ENCODE results near the gene PERCC1.
"Not testable (repeated sequence)": the region's sequence is repeated elsewhere in the genome, so short reads cannot be mapped to it uniquely, and the experiment has no call there.

PERCC1 gene

DNA sequence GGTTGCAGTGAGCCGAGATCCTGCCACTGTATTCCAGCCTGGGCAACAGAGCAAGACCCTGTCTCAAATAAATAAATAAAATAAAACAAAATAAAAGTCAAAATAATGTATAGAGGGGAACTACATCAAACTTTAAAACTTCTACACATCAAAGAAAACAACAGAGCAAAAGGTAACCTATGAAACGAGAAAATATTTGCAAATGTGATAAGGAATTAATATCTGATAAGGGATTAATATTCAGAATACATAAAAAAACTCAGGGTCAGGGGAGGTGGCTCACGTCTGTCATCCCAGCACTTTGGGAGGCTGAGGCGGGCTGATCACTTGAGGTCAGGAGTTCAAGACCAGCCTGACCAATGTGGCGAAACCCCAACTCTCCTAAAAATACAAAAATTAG, 38.3 kb downstream of the PERCC1 start:
- DNase-seq (ENCODE audit: low read depth, low spot score), result not testable (repeated sequence)

DNA sequence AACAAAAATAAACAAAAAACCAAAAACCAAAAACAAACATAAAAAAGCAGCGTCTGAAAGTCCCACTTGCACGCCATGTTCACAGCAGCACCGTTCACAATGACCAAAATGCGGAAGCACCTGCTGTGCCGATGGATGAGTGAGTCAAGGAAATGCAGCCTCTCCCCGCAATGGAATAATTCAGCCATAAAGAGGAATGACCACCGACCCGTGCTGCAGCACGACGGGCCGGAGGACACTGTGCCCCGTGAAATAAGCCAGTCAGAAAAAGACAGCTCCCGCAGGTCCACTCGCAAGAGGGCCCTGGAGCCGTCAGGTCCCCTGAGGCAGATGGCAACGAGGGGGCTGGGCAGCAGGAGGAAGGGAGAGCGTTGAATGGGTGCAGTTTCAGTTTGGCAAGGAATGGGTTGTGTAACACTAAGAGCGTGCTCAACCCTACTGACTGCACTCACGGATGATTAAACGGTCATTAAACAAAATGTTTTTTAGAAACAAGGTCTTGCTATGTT, 38.9 kb downstream of the PERCC1 start:
- DNase-seq (ENCODE audit: low read depth, low spot score), result no peak

DNA sequence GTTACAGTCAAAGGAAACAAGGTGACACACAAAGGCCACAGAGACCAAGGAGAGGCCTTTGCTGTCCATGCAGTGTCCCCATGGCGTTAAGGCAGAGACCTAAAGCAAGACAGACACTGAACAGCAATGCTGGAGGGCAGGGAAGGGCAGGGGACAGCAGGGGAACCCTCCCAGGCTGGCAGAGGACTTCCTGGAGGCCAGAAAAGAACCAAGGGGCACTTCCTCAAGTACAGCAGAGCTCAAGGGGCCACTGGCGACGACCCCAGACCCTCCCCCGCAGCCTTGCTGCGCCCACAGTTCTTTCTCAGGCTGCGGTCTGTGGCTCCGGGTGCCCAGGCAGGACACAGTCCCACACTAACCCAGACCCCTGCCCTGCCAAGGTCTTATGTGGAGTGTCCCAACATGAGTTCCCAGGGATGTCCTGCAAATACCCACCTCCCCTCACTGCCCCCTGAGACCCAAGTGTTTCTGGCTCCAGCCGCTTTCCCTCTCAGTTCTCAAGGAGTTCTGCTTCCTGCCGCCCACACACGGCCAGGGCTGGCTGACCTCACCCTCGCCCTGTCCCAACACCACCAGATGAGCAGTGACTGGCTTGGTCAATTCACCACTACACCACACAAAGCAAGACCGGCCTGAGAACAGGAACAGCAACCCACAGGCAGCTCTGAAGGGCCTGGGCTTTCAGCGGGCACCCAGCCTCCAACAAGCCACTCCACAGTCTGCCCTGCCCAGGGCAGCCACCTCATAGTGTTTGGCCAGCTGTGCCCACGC, 39.8 kb downstream of the PERCC1 start:
- no peak for DNase-seq (ENCODE audit: low read depth, low spot score)

DNA sequence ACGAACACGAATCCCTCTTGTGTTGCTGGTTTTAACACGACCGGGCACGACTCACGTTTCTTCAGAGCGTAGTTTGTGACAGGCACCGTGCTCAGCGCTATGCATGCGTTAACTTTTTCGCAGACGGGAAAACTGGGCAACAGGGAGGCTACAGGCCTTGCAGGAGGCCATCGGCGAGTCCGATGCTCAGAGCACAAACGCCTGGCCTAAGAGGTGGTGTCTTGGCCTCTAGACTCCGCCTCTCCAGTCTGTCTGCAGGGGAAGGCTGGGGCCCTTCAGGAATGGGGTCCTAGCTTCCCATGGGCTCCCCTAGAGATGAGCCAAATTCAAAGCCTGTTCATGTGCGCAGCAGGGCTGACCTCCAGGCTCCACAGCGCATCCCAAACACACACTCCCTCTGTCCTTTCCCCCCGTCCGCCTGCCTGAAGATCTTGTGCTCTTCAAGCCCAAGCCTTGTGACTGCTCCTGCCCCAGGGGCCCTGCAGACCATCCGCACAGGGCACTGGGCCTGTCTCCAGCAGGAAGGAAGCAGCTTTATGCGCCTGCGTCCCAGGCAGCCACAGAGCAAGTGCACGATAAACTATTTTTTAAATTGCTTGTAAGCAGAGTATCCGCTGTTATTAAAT, 40.8 kb downstream of the PERCC1 start:
- no peak for DNase-seq (ENCODE audit: low read depth, low spot score)

DNA sequence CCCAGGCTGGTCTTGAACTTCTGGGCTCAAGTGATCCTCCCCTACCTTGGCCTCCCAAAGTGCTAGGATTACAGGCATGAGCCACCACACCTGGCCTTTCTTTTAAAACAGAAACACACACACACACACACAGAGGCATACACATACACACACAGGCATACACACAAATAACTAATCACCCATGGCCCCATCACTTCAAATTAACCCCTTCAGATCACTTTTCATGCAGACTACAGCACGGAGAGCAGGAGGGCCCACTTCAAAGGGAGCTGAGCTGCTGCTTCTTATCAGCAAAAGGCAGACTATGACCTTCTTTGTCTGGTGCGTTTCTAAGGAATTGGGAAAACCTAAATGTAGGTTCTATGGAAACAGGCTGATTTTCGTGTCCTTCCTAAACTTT, 42.1 kb downstream of the PERCC1 start:
- DNase-seq (ENCODE audit: low read depth, low spot score), result no peak

DNA sequence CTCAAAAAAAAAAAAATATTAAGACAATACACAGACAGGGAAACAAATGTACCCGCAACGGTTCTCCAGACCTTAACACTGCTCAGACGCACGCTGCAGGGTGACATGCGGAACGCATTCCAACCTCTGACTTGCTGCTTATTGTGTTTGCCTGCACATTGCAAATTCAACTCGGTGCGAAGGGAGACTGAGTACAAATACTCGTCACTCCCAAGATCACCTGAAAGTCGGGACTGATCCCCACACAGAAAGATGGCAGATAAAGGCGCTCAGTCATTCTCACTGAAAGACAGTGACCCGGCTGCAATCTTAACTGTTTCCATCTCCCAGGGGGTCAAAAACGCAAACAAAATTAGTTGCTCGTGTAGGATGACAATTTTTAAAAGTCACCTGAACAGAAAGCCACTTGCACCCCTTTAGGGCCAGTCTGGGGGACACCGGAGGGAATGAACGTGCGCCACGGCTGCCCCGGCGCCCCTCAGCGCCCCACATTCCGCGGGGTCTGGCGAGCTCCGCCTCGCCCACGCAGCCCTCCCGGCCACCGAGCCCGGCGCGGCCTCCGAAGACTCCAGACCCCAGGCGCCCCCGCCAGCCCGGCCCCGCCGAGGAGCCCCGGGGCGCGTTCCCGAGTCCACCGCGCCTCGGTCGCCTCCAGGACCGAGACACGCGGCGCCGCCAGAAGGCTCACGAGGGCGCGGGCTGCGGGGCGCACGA, 43.4 kb downstream of the PERCC1 start:
- no peak for DNase-seq (ENCODE audit: low read depth, low spot score)

DNA sequence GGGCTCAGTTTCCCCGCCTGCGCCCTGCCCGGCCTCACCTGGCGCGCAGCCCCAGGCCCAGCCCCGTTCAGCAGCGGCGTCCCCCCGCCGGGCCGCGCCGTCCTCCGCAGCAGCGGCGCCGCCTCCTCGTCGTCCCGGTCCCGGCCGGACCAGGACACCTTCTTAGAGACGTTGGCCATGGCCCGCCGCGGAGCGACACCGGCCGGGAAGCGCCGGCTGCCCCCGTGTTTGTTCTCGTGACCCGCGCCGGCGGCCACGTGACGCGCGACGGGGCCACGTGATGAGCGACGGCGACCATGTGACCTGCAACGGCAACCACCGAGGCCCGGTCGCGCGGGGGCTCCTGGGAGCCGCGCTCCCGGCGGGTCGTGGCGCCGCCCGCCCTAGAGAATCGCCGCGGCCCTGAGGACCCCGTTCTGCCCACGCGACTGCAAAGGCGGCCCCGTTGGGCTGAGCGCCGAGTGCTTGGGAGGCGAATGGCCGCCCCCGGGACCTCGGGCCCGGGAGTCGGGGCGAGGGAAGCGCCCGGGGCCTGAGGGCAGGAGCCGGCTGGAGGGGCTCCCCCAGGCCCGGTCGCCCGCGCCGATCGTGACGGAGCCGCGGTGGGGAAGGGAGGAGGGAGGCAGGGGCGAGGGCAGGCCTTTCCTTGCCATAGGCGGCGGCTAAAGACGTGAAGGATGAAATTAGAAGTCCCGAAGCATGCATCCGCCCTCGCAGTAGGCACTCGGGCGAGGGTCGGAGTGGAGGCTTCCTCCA, 44.1 kb downstream of the PERCC1 start, which contains the start of gene CLCN7:
TSS of gene CLCN7 (minus strand) at position 233 of the 756 bp plus-strand sequence. CDS start at position 179, 54 bp downstream.
- DNase-seq (ENCODE audit: low read depth, low spot score), result peak; percentile 73

DNA sequence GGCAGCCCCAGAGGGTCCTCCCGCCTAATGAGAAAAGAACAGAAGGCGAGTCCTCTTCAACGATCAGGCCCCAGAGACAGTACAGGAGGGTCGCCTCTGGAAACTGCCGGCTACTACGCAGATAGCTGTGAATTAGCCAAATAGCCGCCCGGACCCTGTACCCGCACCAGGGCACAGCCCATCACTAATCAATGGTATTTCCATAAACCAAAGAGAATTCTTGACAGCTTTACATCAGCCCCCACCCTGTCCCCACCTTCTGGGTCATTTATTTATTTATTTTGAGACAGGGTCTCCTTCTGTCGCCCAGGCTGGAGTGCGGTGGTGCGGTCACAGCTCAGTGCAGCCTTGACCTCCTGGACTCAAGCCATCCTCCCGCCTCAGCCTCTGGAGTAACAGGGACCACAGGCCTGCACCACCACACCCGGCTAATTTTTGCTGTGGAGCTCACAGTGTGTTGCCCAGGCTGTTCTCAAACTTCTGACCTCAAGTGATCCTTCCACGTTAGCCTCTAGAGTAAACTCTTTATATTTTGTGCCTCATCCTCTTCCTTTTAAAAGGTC, 44.8 kb downstream of the PERCC1 start:
- DNase-seq (ENCODE audit: low read depth, low spot score), result no peak

DNA sequence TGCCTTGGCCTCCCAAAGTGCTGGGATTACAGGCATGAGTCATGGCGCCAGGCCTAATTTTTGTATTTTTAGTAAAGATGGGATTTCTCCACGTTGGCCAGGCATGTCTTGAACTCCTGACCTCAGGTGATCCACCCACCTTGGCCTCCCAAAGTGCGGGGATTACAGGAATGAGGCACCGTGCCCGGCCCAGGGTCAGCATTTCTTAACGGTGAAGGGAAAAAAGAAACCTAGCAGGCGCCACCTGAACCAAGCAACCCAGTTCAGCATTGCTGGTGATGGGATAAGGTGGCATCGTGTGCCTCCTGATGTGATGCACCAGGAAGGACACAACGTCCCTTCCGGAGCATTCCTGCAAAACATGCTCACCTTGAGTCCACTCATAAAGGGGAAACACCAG, 46.2 kb downstream of the PERCC1 start:
- DNase-seq (ENCODE audit: low read depth, low spot score), result no peak

DNA sequence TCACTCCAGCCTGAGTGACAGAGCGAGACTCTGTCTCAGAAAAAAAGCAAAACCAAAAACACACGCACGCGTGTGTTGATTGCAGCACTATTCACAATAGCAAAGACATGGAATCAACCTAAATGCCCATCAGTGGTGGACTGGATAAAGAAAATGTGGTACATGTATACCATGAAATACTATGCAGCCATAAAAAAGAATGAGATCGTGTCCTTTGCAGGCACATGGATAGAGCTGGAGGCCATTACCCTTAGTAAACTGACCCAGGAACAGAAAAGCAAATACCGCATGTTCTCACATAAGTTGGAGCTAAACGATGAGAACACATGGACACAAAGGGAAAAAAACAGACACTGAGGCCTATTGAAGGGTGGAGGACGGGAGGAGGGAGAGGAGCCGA, 48.1 kb downstream of the PERCC1 start:
- not testable (repeated sequence) for DNase-seq (ENCODE audit: low read depth, low spot score)

DNA sequence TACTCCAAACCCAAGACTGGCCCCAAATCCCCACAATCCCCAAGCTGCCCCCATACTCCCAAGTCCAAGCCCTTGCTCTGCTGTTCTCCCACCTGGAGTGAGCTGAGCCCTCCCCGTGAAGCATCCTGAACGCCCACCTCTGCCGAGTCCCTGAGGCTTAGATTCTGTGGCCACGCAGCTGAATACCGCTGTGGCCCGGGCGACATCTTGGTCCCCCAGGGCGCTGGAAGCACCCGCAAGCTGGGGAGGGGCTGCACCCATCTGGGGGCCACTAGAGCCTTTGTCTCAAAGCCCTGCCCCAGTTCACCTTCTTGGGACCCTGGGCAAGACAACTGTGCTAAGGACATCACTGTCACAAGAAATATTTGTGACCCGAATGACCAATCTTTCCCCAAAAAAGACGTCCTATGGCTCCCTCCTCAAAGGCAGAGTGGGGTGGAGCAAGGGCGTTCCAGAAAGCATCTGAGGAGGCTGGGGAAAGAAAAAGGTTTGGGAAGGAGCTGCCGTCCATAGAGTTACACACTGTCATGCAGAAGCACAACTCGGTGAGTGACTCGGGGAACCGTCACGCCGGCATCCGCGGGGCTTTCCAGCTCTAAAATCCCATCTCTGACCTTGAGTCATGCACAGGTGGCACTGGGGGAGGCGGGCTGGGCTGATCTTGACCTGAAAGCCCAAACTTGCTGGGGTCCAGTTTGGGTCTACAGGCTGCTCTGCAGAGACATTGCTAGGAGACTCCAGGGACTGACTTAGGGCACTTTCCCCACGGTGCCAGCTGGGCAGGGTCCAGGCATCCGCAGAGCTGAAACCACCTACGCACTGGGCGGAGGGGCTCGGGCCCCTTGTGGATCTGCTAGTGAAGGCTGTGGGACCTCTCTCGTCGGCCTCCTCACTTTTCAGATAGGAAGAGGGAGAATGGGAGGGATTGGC, 51.3 kb downstream of the PERCC1 start:
- no peak for DNase-seq (ENCODE audit: low read depth, low spot score)
